HG02938 (cell line): ENCODE results near the gene SNRPE.

ENCODE experiments used
- ATAC-seq: cut with Tn5 transposase; IDR thresholded peaks from one replicate; pipeline ENCODE4 v1.9.1; 2021; ENCODE audit warnings: mild to moderate bottlenecking, moderate library complexity; ENCODE audit not compliant: unreplicated experiment

Gene SNRPE

GRCh38 chr1:203878422-203878821 lies 17.0 kb downstream of the SNRPE start:
- ATAC-seq: no peak

DNA sequence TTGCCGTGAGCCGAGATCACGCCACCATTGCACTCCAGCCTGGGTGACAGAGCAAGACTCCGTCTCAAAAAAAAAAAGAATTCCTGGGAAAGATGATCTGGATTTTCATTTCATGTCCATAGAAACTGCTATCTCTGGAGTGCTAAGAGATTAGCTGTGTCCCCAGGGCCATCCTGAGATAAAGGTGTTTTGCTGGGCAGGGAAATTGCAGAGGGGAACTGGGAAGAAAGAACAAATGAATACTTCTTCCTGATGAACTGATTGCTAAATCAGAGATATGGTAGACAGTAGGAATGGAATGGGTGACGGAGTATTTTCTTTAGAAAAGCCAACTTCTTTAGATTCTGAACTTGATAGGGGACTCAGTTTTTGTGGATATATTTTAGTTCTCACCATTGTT lies 19.2 kb downstream of the SNRPE start:
- ATAC-seq: no peak

- no peak for ATAC-seq
Measured at GRCh38 chr1:203888807-203889251, 27.4 kb downstream of the SNRPE start.

- no peak for ATAC-seq
Measured at GRCh38 chr1:203891950-203892349, 30.6 kb downstream of the SNRPE start.

GRCh38 chr1:203898458-203899352 lies 37.3 kb downstream of the SNRPE start:
- ATAC-seq: no peak

DNA sequence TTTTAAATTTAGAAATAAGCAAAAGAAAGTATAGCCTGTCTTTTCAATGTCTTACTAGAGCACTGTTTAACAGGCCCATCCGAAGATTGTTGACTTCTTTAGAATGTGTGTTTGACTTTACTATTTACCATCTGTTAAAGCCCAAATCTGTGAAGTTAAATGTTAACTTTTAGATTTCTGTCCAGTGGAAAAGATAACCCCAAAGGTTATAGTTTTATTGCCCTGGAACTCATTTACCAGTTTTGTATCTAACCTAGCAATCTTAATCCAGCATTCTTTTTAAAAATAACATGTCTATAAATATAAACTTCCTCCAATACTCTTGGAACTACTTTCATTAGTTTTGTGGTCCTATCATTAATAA lies 37.9 kb downstream of the SNRPE start:
- ATAC-seq: no peak

- no peak for ATAC-seq
Measured at GRCh38 chr1:203899869-203900714, 38.7 kb downstream of the SNRPE start.

DNA sequence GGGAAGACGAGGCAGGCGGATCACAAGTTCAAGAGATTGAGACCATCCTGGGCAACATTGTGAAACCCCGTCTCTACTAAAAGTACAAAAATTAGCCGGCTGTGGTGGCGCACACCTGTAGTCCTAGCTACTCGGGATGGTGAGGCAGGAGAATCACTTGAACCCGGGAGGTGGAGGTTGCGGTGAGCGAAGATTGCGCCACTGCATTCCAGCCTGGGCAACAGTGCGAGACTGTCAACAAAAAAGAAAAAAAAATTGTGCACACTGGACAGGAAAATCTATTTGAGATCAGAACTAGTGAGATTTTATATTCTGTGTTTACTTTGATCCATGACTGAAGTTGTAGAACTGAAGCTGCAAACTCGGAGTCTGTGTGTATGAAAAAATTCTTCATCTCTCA lies 40.2 kb downstream of the SNRPE start:
- no peak for ATAC-seq

- no peak for ATAC-seq
Measured at GRCh38 chr1:203905275-203905674, 43.9 kb downstream of the SNRPE start.

GRCh38 chr1:203906932-203907331 lies 45.5 kb downstream of the SNRPE start:
- ATAC-seq: no peak

GRCh38 chr1:203907901-203908300 lies 46.5 kb downstream of the SNRPE start:
- ATAC-seq: no peak

DNA sequence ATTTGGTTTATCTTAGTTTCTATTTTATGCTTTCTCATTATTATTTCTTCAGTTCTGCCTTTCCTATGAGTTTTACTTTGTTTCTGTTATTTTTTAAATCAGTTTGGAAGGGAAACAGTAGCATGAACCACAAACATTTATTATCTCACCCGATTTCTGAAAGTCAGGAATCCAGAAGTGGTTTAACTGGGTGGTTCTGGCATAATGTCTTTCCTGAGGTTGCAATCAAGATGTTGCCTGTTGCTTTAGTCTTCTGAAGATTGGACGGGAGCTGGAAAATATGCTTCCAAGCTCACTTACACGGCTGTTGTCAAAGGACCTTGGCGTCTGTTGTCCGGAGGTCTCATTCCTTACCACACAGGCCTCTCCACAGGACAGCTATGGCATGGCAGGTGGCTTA lies 50.4 kb downstream of the SNRPE start:
- no peak for ATAC-seq

DNA sequence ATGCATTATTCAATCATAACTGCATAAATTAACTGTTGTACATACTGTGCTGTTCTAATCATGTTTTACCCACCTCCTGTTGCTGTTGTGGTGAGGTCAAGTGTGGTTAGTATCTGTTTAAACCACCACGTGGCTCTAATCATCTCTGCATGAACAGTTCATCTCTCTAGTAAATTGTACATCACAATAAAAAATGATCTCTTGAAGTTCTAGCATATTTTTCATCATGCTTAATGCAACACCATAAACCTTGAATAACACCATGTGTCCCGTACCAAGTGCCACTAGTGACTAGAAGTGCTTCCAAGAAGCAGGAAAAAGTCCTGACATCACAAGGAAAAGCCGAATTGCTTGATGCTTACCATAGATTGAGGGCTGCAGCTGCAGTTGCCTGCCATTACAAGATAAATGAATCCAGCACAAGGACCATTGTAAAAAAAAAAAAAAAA lies 51.7 kb downstream of the SNRPE start:
- ATAC-seq: no peak

DNA sequence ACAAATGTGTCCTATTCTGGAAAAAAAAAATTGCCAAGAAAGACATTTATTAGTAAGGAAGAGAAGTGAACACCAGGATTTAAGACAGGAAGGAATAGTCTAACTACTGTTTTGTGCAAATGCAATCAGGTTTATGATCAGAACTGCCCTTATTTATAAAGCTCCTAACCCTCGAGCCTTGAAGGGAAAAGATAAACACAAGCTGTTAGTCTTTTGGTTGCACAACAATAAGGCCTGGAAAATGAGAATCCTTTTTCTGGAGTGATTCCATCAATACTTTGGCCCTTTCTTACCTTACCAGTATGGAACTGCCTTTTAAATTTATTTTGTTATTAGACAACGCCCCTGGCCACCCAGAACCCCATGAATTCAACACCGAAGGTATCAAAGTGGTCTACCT lies 52.9 kb downstream of the SNRPE start:
- no peak for ATAC-seq

- no peak for ATAC-seq
Measured at GRCh38 chr1:203915811-203916210, 54.4 kb downstream of the SNRPE start.

- ATAC-seq: no peak
Measured at GRCh38 chr1:203916756-203917155, 55.4 kb downstream of the SNRPE start.
